ENCODE data around the gene BMI1.

BMI1 gene

GRCh38 chr10:22372917-22373316 lies 52.0 kb downstream of the BMI1 start:
- DNase-seq (ENCODE audit: low spot score): no peak
- Mint-ChIP-seq H3K4me1 (ENCODE audit: low read depth) (peaks cover 17% of the 10 kb centered on the region), H3K4me3 (no peak overlapping the region), H3K27ac (no peak overlapping the region), H3K27me3 (ENCODE audit: low read depth) (no peaks in the 10 kb centered on the region), H3K36me3 (ENCODE audit: low read depth) (no peaks in the 10 kb centered on the region), H3K9me3 (peaks cover under 1% of the 10 kb centered on the region)

DNA sequence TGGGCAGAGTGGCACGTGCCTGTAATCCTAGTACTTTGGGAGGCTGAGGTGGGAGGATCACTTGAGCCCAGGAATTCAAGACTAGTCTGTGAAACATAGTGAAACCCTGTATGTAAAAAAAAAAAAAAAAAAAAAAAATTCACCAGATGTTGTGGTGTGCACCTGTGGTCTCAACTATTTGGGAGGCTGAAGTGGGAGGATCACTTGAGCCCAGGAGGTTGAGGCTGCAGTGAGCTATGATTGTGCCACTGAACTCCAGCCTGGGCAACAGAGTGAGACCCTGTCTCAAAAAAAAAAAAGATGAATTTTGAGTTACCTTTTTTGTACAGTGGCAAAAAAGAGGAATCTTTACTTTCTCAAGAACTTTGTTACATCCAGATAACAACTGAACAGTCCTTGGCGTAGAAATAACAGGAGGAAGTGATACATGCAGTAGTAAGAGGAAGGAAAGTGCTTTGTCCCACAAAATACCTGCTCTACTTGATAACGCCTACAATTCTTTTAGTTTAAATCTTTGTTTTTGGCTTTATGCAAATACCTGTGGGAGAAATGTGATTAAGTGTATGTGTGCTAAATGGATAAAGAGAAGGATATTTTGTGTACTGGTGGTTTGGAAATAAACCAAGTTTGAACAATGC lies 53.7 kb downstream of the BMI1 start:
- no peak for DNase-seq (ENCODE audit: low spot score)
- no peaks in the 10 kb centered on the region for H3K9me3 Mint-ChIP-seq
- H3K27me3 Mint-ChIP-seq (ENCODE audit: low read depth): no peaks in the 10 kb centered on the region
- peaks cover 16% of the 10 kb centered on the region for H3K4me1 Mint-ChIP-seq (ENCODE audit: low read depth)
- H3K36me3 Mint-ChIP-seq (ENCODE audit: low read depth): no peaks in the 10 kb centered on the region
- H3K4me3 Mint-ChIP-seq: no peak overlapping the region
- H3K27ac Mint-ChIP-seq: no peak overlapping the region

DNA sequence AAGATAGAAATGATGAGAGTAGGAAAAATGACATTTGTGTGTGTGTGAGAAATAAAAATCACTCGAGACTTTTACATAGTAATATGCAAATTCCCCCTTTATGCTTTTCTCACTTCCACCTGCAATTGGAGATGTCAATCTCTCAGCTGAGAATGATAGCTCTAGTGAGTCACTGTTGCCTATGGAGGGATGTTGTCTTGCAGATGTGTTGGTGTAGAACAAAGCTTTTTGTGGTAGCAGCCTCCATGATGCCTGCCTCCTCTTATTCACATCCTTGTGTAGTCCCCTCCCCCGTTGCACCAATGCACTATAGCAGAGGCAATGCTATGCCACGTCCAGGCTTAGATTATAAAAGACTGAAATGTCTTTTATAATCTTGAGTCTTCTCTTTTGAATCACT lies 58.2 kb downstream of the BMI1 start:
- Mint-ChIP-seq H3K27me3 (ENCODE audit: low read depth) (no peaks in the 10 kb centered on the region), H3K4me1 (ENCODE audit: low read depth) (peaks cover 15% of the 10 kb centered on the region), H3K4me3 (no peak overlapping the region), H3K9me3 (no peaks in the 10 kb centered on the region), H3K36me3 (ENCODE audit: low read depth) (no peaks in the 10 kb centered on the region), H3K27ac (no peak overlapping the region)
- DNase-seq (ENCODE audit: low spot score): peak; percentile 75
